GM18517 (cell line): Measurements from ENCODE around the gene C16orf74.

Experiments
- ATAC-seq: cut with Tn5 transposase; IDR thresholded peaks from one replicate; pipeline ENCODE4 v1.9.1; 2021; ENCODE audit warnings: mild to moderate bottlenecking, moderate library complexity; ENCODE audit not compliant: unreplicated experiment

C16orf74 gene

GRCh38 chr16:85777583-85778310 is 26.9 kb upstream of the C16orf74 start:
- no peak for ATAC-seq

- ATAC-seq = no peak
Observed at GRCh38 chr16:85774811-85775210, 23.9 kb upstream of the C16orf74 start.

GRCh38 chr16:85774136-85774535 is 23.2 kb upstream of the C16orf74 start:
- no peak for ATAC-seq

GRCh38 chr16:85773044-85773443 is 22.1 kb upstream of the C16orf74 start:
- ATAC-seq = no peak

- no peak for ATAC-seq
Observed at GRCh38 chr16:85770741-85771140, 19.8 kb upstream of the C16orf74 start.

- no peak for ATAC-seq
Observed at GRCh38 chr16:85768199-85768598, 17.3 kb upstream of the C16orf74 start.

- ATAC-seq = no peak
Observed at GRCh38 chr16:85767531-85767930, 16.6 kb upstream of the C16orf74 start.

GRCh38 chr16:85765767-85766166 is 14.9 kb upstream of the C16orf74 start:
- no peak for ATAC-seq

GRCh38 chr16:85765211-85765610 is 14.3 kb upstream of the C16orf74 start:
- no peak for ATAC-seq

GRCh38 chr16:85763616-85764015 is 12.7 kb upstream of the C16orf74 start:
- no peak for ATAC-seq

GRCh38 chr16:85762970-85763369 is 12.1 kb upstream of the C16orf74 start:
- no peak for ATAC-seq

- no peak for ATAC-seq
Observed at GRCh38 chr16:85761861-85762260, 11.0 kb upstream of the C16orf74 start.

- ATAC-seq = no peak
Observed at GRCh38 chr16:85759631-85760419, 8.9 kb upstream of the C16orf74 start.

- no peak for ATAC-seq
Observed at GRCh38 chr16:85759136-85759535, 8.2 kb upstream of the C16orf74 start.

- peak; percentile 43 for ATAC-seq
Observed at GRCh38 chr16:85757341-85757822, 6.5 kb upstream of the C16orf74 start.

GRCh38 chr16:85755929-85756768 is 5.3 kb upstream of the C16orf74 start:
- peak; percentile 44 for ATAC-seq

- no peak for ATAC-seq
Observed at GRCh38 chr16:85754413-85754812, 3.5 kb upstream of the C16orf74 start.

- no peak for ATAC-seq
Observed at GRCh38 chr16:85753976-85754375, 3.1 kb upstream of the C16orf74 start.

- ATAC-seq = no peak
Observed at GRCh38 chr16:85753559-85753958, 2.7 kb upstream of the C16orf74 start.

- no peak for ATAC-seq
Observed at GRCh38 chr16:85752511-85753420, 1.9 kb upstream of the C16orf74 start.
